ENCODE measurements around the gene CCR6. TPM values are rescaled to one million over a fixed set of nuclear protein-coding genes. Genes with fewer than 3 reads are reported as not detected.

Gene CCR6
- total and polyA plus RNA-seq, 2 of the 8 experiments (the other 6 are each of a cell fraction or from before 2014, with no cell fraction given) = 0.06 TPM; not detected in 1

Other genes with a start within 250 kb of the CCR6 start
- 20.8 and 22.9 TPM in 2 replicates for gene RNASET2, start 166.5 kb upstream of the CCR6 start, total RNA-seq (2021; fragmentation: NEBNext Ultra II Directional; extraction: Animal tissue kit (Norgen Biotek cat#: 25700))
- gene RNASET2, start 166.5 kb upstream of the CCR6 start, polyA plus RNA-seq (2011; rRNA removed) = 15.7 and 20.0 TPM in 2 replicates
- 31.2 and 33.8 TPM in 2 replicates for gene CEP43, start 123.7 kb upstream of the CCR6 start, total RNA-seq (2021; fragmentation: NEBNext Ultra II Directional; extraction: Animal tissue kit (Norgen Biotek cat#: 25700))
- 9.9 and 12.0 TPM in 2 replicates for gene CEP43, start 123.7 kb upstream of the CCR6 start, polyA plus RNA-seq (2011; rRNA removed)
- gene GPR31, start 34.9 kb downstream of the CCR6 start, total RNA-seq (2021; fragmentation: NEBNext Ultra II Directional; extraction: Animal tissue kit (Norgen Biotek cat#: 25700)) = not detected in 2 replicates
- gene GPR31, start 34.9 kb downstream of the CCR6 start, polyA plus RNA-seq (2011; rRNA removed) = not detected in 2 replicates
- gene UNC93A, start 168.2 kb downstream of the CCR6 start, total RNA-seq (2021; fragmentation: NEBNext Ultra II Directional; extraction: Animal tissue kit (Norgen Biotek cat#: 25700)) = not detected in 2 replicates
- gene UNC93A, start 168.2 kb downstream of the CCR6 start, polyA plus RNA-seq (2011; rRNA removed) = 0.31 and 0.39 TPM in 2 replicates
- not detected in 2 replicates for gene TTLL2, start 202.0 kb downstream of the CCR6 start, total RNA-seq (2021; fragmentation: NEBNext Ultra II Directional; extraction: Animal tissue kit (Norgen Biotek cat#: 25700))
- not detected in 2 replicates for gene TTLL2, start 202.0 kb downstream of the CCR6 start, polyA plus RNA-seq (2011; rRNA removed)

Data from H1 (cell line).